Measurements from ENCODE around the gene POLR1G.
"Not testable (repeated sequence)": the region's sequence is repeated elsewhere in the genome, so short reads cannot be mapped to it uniquely, and the experiment has no call there.

The POLR1G gene

GRCh38 chr19:45420871-45421270, 14.4 kb downstream of the POLR1G start:
- Histone ChIP-seq H3K9ac (ENCODE audit: low read length in 2 of 2) (no peak overlapping the region), H3K9me3 (ENCODE audit: control insufficient read depth in 2 of 2, low read length in 2 of 2) (no peaks in the 10 kb centered on the region), H3K4me3 (ENCODE audit: low read length in 2 of 2) (no peak overlapping the region), H3K27ac (ENCODE audit: low read length) (no peak overlapping the region), H3K27me3 (ENCODE audit: control insufficient read depth in 1 of 2, insufficient read depth in 2 of 2, low read length in 2 of 2) (no peaks in the 10 kb centered on the region), H3K36me3 (ENCODE audit: control insufficient read depth in 2 of 2, insufficient read depth in 2 of 2, low read length in 2 of 2) (peaks cover 11 to 14% of the 10 kb centered on the region in 2 donors), H3K4me1 (ENCODE audit: control insufficient read depth, insufficient read depth, low read length) (peaks cover 29% of the 10 kb centered on the region)

GRCh38 chr19:45421947-45422498, 15.6 kb downstream of the POLR1G start:
- Histone ChIP-seq H3K27me3 (ENCODE audit: control insufficient read depth in 1 of 2, insufficient read depth in 2 of 2, low read length in 2 of 2) (no peaks in the 10 kb centered on the region), H3K27ac (ENCODE audit: low read length) (no peak overlapping the region), H3K9ac (ENCODE audit: low read length in 2 of 2) (no peak overlapping the region), H3K36me3 (ENCODE audit: control insufficient read depth in 2 of 2, insufficient read depth in 2 of 2, low read length in 2 of 2) (peaks cover 10 to 13% of the 10 kb centered on the region in 2 donors), H3K4me3 (ENCODE audit: low read length in 2 of 2) (no peak overlapping the region), H3K9me3 (ENCODE audit: control insufficient read depth in 2 of 2, low read length in 2 of 2) (no peaks in the 10 kb centered on the region), H3K4me1 (ENCODE audit: control insufficient read depth, insufficient read depth, low read length) (peaks cover 20% of the 10 kb centered on the region)

- Histone ChIP-seq H3K27me3 (ENCODE audit: control insufficient read depth in 1 of 2, insufficient read depth in 2 of 2, low read length in 2 of 2) (no peaks in the 10 kb centered on the region), H3K4me3 (ENCODE audit: low read length in 2 of 2) (peak overlapping the region; percentile 85 to 87), H3K4me1 (ENCODE audit: control insufficient read depth, insufficient read depth, low read length) (peaks cover 20% of the 10 kb centered on the region), H3K9me3 (ENCODE audit: control insufficient read depth in 2 of 2, low read length in 2 of 2) (no peaks in the 10 kb centered on the region), H3K36me3 (ENCODE audit: control insufficient read depth in 2 of 2, insufficient read depth in 2 of 2, low read length in 2 of 2) (peaks cover 9 to 10% of the 10 kb centered on the region in 2 donors), H3K27ac (ENCODE audit: low read length) (peak overlapping the region; percentile 82), H3K9ac (ENCODE audit: low read length in 2 of 2) (peak overlapping the region; percentile 83 to 84)
Observed at GRCh38 chr19:45423033-45423588, 16.7 kb downstream of the POLR1G start.

GRCh38 chr19:45423589-45424190, 17.2 kb downstream of the POLR1G start, which contains the start of gene ERCC1:
TSS of gene ERCC1 (minus strand) at chr19:45423917. CDS start at chr19:45423374, 543 bp downstream.
- H3K4me1 ChIP-seq (ENCODE audit: control insufficient read depth, insufficient read depth, low read length), result peaks cover 24% of the 10 kb centered on the region

GRCh38 chr19:45424191-45425058, 18.0 kb downstream of the POLR1G start:
- peaks cover 8 to 10% of the 10 kb centered on the region in 2 donors for H3K36me3 ChIP-seq (ENCODE audit: control insufficient read depth in 2 of 2, insufficient read depth in 2 of 2, low read length in 2 of 2)
- peak overlapping the region; percentile 85 to 87 for H3K4me3 ChIP-seq (ENCODE audit: low read length in 2 of 2)
- peaks cover 28% of the 10 kb centered on the region for H3K4me1 ChIP-seq (ENCODE audit: control insufficient read depth, insufficient read depth, low read length)
- no peaks in the 10 kb centered on the region for H3K27me3 ChIP-seq (ENCODE audit: control insufficient read depth in 1 of 2, insufficient read depth in 2 of 2, low read length in 2 of 2)
- H3K9me3 ChIP-seq (ENCODE audit: control insufficient read depth in 2 of 2, low read length in 2 of 2), result no peaks in the 10 kb centered on the region
- peak overlapping the region; percentile 83 to 84 for H3K9ac ChIP-seq (ENCODE audit: low read length in 2 of 2)
- H3K27ac ChIP-seq (ENCODE audit: low read length), result peak overlapping the region; percentile 82

More at GRCh38 chr19:45423589-45424190, 17.2 kb downstream of the POLR1G start, which contains the start of gene ERCC1:
- Histone ChIP-seq H3K27me3 (ENCODE audit: control insufficient read depth in 1 of 2, insufficient read depth in 2 of 2, low read length in 2 of 2) (no peaks in the 10 kb centered on the region), H3K36me3 (ENCODE audit: control insufficient read depth in 2 of 2, insufficient read depth in 2 of 2, low read length in 2 of 2) (peaks cover 9 to 10% of the 10 kb centered on the region in 2 donors), H3K9me3 (ENCODE audit: control insufficient read depth in 2 of 2, low read length in 2 of 2) (no peaks in the 10 kb centered on the region), H3K27ac (ENCODE audit: low read length) (peak within 1 kb of the TSS; percentile 82), H3K9ac (ENCODE audit: low read length in 2 of 2) (peak within 1 kb of the TSS; percentile 83 to 84), H3K4me3 (ENCODE audit: low read length in 2 of 2) (peak within 1 kb of the TSS; percentile 85 to 87)

- Histone ChIP-seq H3K27me3 (ENCODE audit: control insufficient read depth in 1 of 2, insufficient read depth in 2 of 2, low read length in 2 of 2) (no peaks in the 10 kb centered on the region), H3K4me3 (ENCODE audit: low read length in 2 of 2) (peak overlapping the region; percentile 66 to 78), H3K36me3 (ENCODE audit: control insufficient read depth in 2 of 2, insufficient read depth in 2 of 2, low read length in 2 of 2) (no peaks in the 10 kb centered on the region), H3K9me3 (ENCODE audit: control insufficient read depth in 2 of 2, low read length in 2 of 2) (no peaks in the 10 kb centered on the region), H3K4me1 (ENCODE audit: control insufficient read depth, insufficient read depth, low read length) (peaks cover 16% of the 10 kb centered on the region), H3K27ac (ENCODE audit: low read length) (peak overlapping the region; percentile 62), H3K9ac (ENCODE audit: low read length in 2 of 2) (peak overlapping the region; percentile 66 to 78)
Observed at GRCh38 chr19:45428384-45429231, 22.2 kb downstream of the POLR1G start.

- H3K9ac ChIP-seq (ENCODE audit: low read length in 2 of 2); H3K36me3 ChIP-seq (ENCODE audit: control insufficient read depth in 2 of 2, insufficient read depth in 2 of 2, low read length in 2 of 2); H3K4me3 ChIP-seq (ENCODE audit: low read length in 2 of 2); H3K27me3 ChIP-seq (ENCODE audit: control insufficient read depth in 1 of 2, insufficient read depth in 2 of 2, low read length in 2 of 2); H3K9me3 ChIP-seq (ENCODE audit: control insufficient read depth in 2 of 2, low read length in 2 of 2); H3K27ac ChIP-seq (ENCODE audit: low read length); H3K4me1 ChIP-seq (ENCODE audit: control insufficient read depth, insufficient read depth, low read length): not testable (repeated sequence)
Observed at GRCh38 chr19:45429896-45430295, 23.5 kb downstream of the POLR1G start.

- not testable (repeated sequence) for H3K4me1 ChIP-seq (ENCODE audit: control insufficient read depth, insufficient read depth, low read length); H3K27ac ChIP-seq (ENCODE audit: low read length); H3K27me3 ChIP-seq (ENCODE audit: control insufficient read depth in 1 of 2, insufficient read depth in 2 of 2, low read length in 2 of 2); H3K36me3 ChIP-seq (ENCODE audit: control insufficient read depth in 2 of 2, insufficient read depth in 2 of 2, low read length in 2 of 2); H3K9ac ChIP-seq (ENCODE audit: low read length in 2 of 2); H3K9me3 ChIP-seq (ENCODE audit: control insufficient read depth in 2 of 2, low read length in 2 of 2); H3K4me3 ChIP-seq (ENCODE audit: low read length in 2 of 2)
Observed at GRCh38 chr19:45431008-45431407, 24.6 kb downstream of the POLR1G start.

GRCh38 chr19:45432543-45432942, 26.1 kb downstream of the POLR1G start:
- not testable (repeated sequence) for H3K4me3 ChIP-seq (ENCODE audit: low read length in 2 of 2); H3K9ac ChIP-seq (ENCODE audit: low read length in 2 of 2); H3K36me3 ChIP-seq (ENCODE audit: control insufficient read depth in 2 of 2, insufficient read depth in 2 of 2, low read length in 2 of 2); H3K9me3 ChIP-seq (ENCODE audit: control insufficient read depth in 2 of 2, low read length in 2 of 2); H3K4me1 ChIP-seq (ENCODE audit: control insufficient read depth, insufficient read depth, low read length); H3K27me3 ChIP-seq (ENCODE audit: control insufficient read depth in 1 of 2, insufficient read depth in 2 of 2, low read length in 2 of 2); H3K27ac ChIP-seq (ENCODE audit: low read length)

GRCh38 chr19:45437328-45437727, 30.9 kb downstream of the POLR1G start:
- H3K27ac ChIP-seq (ENCODE audit: low read length), result no peak overlapping the region
- H3K27me3 ChIP-seq (ENCODE audit: control insufficient read depth in 1 of 2, insufficient read depth in 2 of 2, low read length in 2 of 2), result no peaks in the 10 kb centered on the region
- no peak overlapping the region for H3K4me3 ChIP-seq (ENCODE audit: low read length in 2 of 2)
- H3K9me3 ChIP-seq (ENCODE audit: control insufficient read depth in 2 of 2, low read length in 2 of 2), result no peaks in the 10 kb centered on the region
- H3K36me3 ChIP-seq (ENCODE audit: control insufficient read depth in 2 of 2, insufficient read depth in 2 of 2, low read length in 2 of 2), result no peaks in the 10 kb centered on the region
- peaks cover 10% of the 10 kb centered on the region for H3K4me1 ChIP-seq (ENCODE audit: control insufficient read depth, insufficient read depth, low read length)
- no peak overlapping the region for H3K9ac ChIP-seq (ENCODE audit: low read length in 2 of 2)

Measured in stomach smooth muscle (tissue), 2 donors.